KMS-11 (cell line): ENCODE measurements around the gene CDC42BPB.
"Not testable (repeated sequence)": the region's sequence is repeated elsewhere in the genome, so short reads cannot be mapped to it uniquely, and the experiment has no call there.

ENCODE experiments used
- H2AFZ ChIP-seq: fragments of 200-600 bp; sonication (generic); 2 replicates; pipeline ENCODE4 v1.6.1; 2016; ENCODE audit warnings: antibody characterized with exemption, mixed run types, low read depth
- H3K27ac ChIP-seq: fragments of 200-600 bp; sonication (generic); 2 replicates; pipeline ENCODE4 v1.6.1; 2016; ENCODE audit warnings: mild to moderate bottlenecking, mixed run types
- H3K27me3 ChIP-seq: fragments of 200-600 bp; sonication (generic); 2 replicates; pipeline ENCODE4 v1.6.1; 2017; ENCODE audit warnings: mild to moderate bottlenecking, low read depth, mixed run types, moderate library complexity; ENCODE audit not compliant: insufficient read depth
- H3K36me3 ChIP-seq: fragments of 200-600 bp; sonication (generic); 2 replicates; pipeline ENCODE4 v1.6.1; 2017; ENCODE audit warnings: mild to moderate bottlenecking, mixed run types; ENCODE audit not compliant: insufficient read depth
- H3K4me1 ChIP-seq: fragments of 200-600 bp; sonication (generic); 2 replicates; pipeline ENCODE4 v1.6.1; 2016; ENCODE audit warnings: mild to moderate bottlenecking, low read depth, mixed run types; ENCODE audit not compliant: poor library complexity, severe bottlenecking
- H3K4me2 ChIP-seq: fragments of 200-600 bp; sonication (generic); 2 replicates; pipeline ENCODE4 v1.7.0; 2016; ENCODE audit warnings: mild to moderate bottlenecking, mixed run types
- H3K4me3 ChIP-seq: fragments of 200-600 bp; sonication (generic); IDR thresholded peaks from 2 replicates; pipeline ENCODE4 v1.6.1; 2017; ENCODE audit warnings: low read depth, low read length, mixed read lengths; ENCODE audit not compliant: insufficient read depth
- H3K79me2 ChIP-seq: fragments of 200-600 bp; sonication (generic); 2 replicates; pipeline ENCODE4 v1.6.1; 2016; ENCODE audit warnings: low read depth, mixed run types; ENCODE audit not compliant: insufficient read depth
- H3K9ac ChIP-seq: fragments of 200-600 bp; sonication (generic); 2 replicates; pipeline ENCODE4 v1.6.1; 2016; ENCODE audit warnings: mild to moderate bottlenecking, mixed run types
- H4K20me1 ChIP-seq: fragments of 200-600 bp; sonication (generic); 2 replicates; pipeline ENCODE4 v1.6.1; 2016; ENCODE audit warnings: mild to moderate bottlenecking, mixed run types; ENCODE audit not compliant: insufficient read depth
- TF ChIP-seq, protein P1 (sequence below): fragments of 200-600 bp; sonication (generic); conservative IDR thresholded peaks from 2 replicates; pipeline ENCODE4 v1.6.1; 2017; ENCODE audit warnings: low read depth, mild to moderate bottlenecking, antibody characterized with exemption, low read length, moderate library complexity, mixed read lengths

The CDC42BPB gene

GRCh38 chr14:103027451-103027850 lies 29.9 kb downstream of the CDC42BPB start:
- Histone ChIP-seq H3K4me3 (no peak overlapping the region), H3K4me1 (no peaks in the 10 kb centered on the region), H3K36me3 (no peaks in the 10 kb centered on the region), H3K9ac (no peak overlapping the region), H3K4me2 (no peak overlapping the region), H2AFZ (no peak overlapping the region), H3K27ac (no peak overlapping the region), H4K20me1 (no peaks in the 10 kb centered on the region), H3K79me2 (no peaks in the 10 kb centered on the region), H3K27me3 (no peaks in the 10 kb centered on the region)
- TF ChIP-seq, protein P1, sequence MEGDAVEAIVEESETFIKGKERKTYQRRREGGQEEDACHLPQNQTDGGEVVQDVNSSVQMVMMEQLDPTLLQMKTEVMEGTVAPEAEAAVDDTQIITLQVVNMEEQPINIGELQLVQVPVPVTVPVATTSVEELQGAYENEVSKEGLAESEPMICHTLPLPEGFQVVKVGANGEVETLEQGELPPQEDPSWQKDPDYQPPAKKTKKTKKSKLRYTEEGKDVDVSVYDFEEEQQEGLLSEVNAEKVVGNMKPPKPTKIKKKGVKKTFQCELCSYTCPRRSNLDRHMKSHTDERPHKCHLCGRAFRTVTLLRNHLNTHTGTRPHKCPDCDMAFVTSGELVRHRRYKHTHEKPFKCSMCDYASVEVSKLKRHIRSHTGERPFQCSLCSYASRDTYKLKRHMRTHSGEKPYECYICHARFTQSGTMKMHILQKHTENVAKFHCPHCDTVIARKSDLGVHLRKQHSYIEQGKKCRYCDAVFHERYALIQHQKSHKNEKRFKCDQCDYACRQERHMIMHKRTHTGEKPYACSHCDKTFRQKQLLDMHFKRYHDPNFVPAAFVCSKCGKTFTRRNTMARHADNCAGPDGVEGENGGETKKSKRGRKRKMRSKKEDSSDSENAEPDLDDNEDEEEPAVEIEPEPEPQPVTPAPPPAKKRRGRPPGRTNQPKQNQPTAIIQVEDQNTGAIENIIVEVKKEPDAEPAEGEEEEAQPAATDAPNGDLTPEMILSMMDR, result no peak

DNA sequence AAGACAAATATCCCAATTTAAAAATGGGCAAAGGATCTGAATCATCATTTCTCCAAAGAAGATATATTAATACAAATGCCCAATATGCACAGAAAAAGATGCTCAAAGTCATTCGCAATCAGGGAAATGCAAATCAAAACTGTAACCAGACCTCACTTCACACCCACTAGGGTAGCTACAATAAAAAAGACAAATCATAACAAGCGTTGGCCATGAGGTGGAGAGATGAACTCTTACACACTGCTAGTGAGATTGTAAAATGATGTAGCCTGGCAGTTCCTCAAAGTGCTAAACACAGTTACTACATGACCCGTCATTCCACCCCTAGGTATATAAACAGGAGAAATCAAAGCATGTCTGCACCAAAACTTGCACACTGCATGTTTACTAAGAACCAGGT lies 30.4 kb downstream of the CDC42BPB start:
- Histone ChIP-seq H4K20me1 (no peaks in the 10 kb centered on the region), H3K4me2 (no peak overlapping the region), H3K4me1 (no peaks in the 10 kb centered on the region), H3K4me3 (no peak overlapping the region), H3K27ac (no peak overlapping the region), H2AFZ (no peak overlapping the region), H3K27me3 (no peaks in the 10 kb centered on the region), H3K9ac (no peak overlapping the region), H3K79me2 (no peaks in the 10 kb centered on the region), H3K36me3 (no peaks in the 10 kb centered on the region)
- TF ChIP-seq, protein P1, result no peak

GRCh38 chr14:103026196-103026595 lies 31.2 kb downstream of the CDC42BPB start:
- H3K9ac ChIP-seq, H3K36me3 ChIP-seq, H3K27me3 ChIP-seq, H3K4me2 ChIP-seq, H3K79me2 ChIP-seq, H2AFZ ChIP-seq, H4K20me1 ChIP-seq, H3K4me1 ChIP-seq, H3K4me3 ChIP-seq, H3K27ac ChIP-seq: not testable (repeated sequence)

DNA sequence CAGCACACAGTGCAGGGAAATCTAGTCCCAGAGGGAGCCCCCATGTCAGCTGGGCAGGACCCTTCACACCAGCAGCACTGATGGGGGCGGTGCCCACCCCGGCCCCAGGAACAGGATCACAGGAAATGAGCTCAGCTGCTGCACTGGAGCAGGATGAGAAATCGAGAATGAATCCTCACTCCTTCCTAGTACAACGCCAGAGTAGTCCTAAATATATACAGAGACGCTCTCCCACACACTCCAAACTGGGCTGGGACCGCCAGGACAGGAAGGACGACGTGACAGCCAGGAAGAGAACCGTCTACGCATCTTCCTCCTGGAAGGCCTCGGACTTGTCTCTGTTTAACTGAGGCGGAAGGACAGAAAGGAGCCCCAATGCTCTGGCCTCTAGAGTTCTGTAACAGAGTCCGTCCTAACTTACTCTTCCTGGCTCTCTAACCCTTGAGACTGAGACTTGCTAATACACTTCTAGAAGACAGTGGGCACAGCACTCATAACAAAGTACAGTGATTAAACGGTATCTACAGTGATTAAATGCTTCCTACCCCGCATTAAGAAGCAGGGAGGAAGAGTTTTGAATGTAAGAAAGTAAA lies 33.4 kb downstream of the CDC42BPB start:
- Histone ChIP-seq H4K20me1 (no peaks in the 10 kb centered on the region), H3K27ac (no peak overlapping the region)

GRCh38 chr14:103022685-103023044 lies 34.7 kb downstream of the CDC42BPB start:
- Histone ChIP-seq H3K9ac (no peak overlapping the region), H3K79me2 (no peaks in the 10 kb centered on the region), H4K20me1 (no peaks in the 10 kb centered on the region), H3K4me1 (no peaks in the 10 kb centered on the region), H2AFZ (no peak overlapping the region), H3K4me3 (no peak overlapping the region), H3K4me2 (no peak overlapping the region), H3K36me3 (no peaks in the 10 kb centered on the region), H3K27ac (no peak overlapping the region), H3K27me3 (no peaks in the 10 kb centered on the region)
- TF ChIP-seq, protein P1, result no peak

More for the DNA sequence above, 33.4 kb downstream of the CDC42BPB start:
- Histone ChIP-seq H3K4me3 (no peak overlapping the region), H3K36me3 (no peaks in the 10 kb centered on the region), H3K9ac (no peak overlapping the region), H3K27me3 (no peaks in the 10 kb centered on the region), H3K4me2 (no peak overlapping the region), H3K4me1 (no peaks in the 10 kb centered on the region), H2AFZ (no peak overlapping the region), H3K79me2 (no peaks in the 10 kb centered on the region)
- TF ChIP-seq, protein P1, result no peak
